ENCODE results near the gene TMCC2. TPM values are rescaled to one million over a fixed set of nuclear protein-coding genes. Genes with fewer than 3 reads are reported as not detected.
A peak's percentile ranks its signal among the peaks of the same experiment; 100 is the strongest.

Gene TMCC2
- total and polyA plus RNA-seq, 2 of the 4 experiments (the other 2 are of a cell fraction), result 2.0 to 4.2 TPM

DNA sequence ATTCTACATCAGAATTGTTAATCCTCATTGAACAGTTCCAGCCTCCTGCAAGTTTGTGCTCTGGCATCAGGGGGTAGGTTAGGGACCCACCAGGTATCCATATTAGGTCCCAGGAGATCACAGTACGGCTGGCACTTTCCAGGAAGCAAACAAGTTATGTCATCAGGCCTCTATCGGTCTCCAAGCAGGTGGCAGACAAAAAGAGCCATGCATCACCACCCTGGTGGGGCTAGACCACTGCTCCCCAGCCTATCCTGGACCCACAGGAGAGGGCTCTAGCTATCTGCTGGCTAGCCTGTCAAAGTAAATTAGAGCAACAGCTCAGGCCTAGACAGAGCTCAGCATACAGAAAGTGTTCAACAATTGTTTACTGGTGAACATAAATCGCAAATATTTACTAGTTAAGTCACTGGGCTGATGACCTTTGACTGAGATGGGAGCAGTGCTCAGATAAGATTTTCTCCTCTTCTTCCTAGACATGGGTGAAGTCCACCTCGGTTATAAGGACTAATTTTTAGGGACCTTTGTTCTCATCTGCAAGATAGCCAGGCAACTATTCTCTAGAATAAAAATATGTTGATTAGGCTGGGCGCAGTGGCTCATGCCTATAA lies 87.4 kb downstream of the TMCC2 start:
- POLR2A ChIA-PET (ENCODE audit: unreplicated experiment), result no interaction called here
- peaks cover 56% of the 10 kb centered on the region for H3K9me1 ChIP-seq (ENCODE audit: insufficient read depth, low read length)
- H4K20me1 ChIP-seq (ENCODE audit: insufficient read depth, low read length), result peaks cover 67% of the 10 kb centered on the region
- peak overlapping the region; percentile 30; the same call in 1 of the 2 replicates for H4K5ac ChIP-seq (ENCODE audit: low read depth, low read length)
- H3K79me1 ChIP-seq (ENCODE audit: low read depth in 1 of 2, low read length in 2 of 2), result peaks cover 11 to 87% of the 10 kb centered on the region in 2 experiments
- no peak overlapping the region for H3K4me3 ChIP-seq (ENCODE audit: insufficient read depth, low read depth, low read length)
- peak overlapping the region; percentile 29; the same call in 1 of the 2 replicates for H3K23ac ChIP-seq (ENCODE audit: low read depth, low read length)
- H4K8ac ChIP-seq (ENCODE audit: low read depth in 2 of 2, low read length in 2 of 2), result peak overlapping the region in 1 of 2 experiments; percentile 37; a peak in 2 of 4 replicates
- H2BK20ac ChIP-seq (ENCODE audit: low read depth, low read length), result no peak overlapping the region; the same call in 1 of the 2 replicates
- H3K4ac ChIP-seq (ENCODE audit: low read depth, low read length), result peak overlapping the region; percentile 42; the same call in 1 of the 2 replicates
- H3K27me3 ChIP-seq (ENCODE audit: control insufficient read depth, insufficient read depth, low read length), result no peaks in the 10 kb centered on the region
- no peak overlapping the region for H2AFZ ChIP-seq (replicated peaks; ENCODE audit: low read length, poor library complexity)
- DNase-seq, result no peak
- intact Hi-C loops (cut with micrococcal nuclease), result no loop called here
- CTCF ChIA-PET, result interaction anchor here (1.0 kb wide), 1 partner anchor 41 kb away, joined by 3 read pairs; no protein-coding TSS in a partner anchor
- 85% methylated on average over 2 of the region's 5 CpGs; no CpG with 5 or more reads in 1 of the 2 experiments for WGBS, 2 experiments (ENCODE audit: extremely low coverage in 2 of 2, insufficient read length in 1 of 2)
- H3K36me3 ChIP-seq (ENCODE audit: control insufficient read depth, insufficient read depth, low read length), result peaks cover 24% of the 10 kb centered on the region
- peak overlapping the region; percentile 66 for H3K14ac ChIP-seq (replicated peaks; ENCODE audit: low read depth, low read length)
- 0 out of 2 replicates have a peak overlapping the region, but pooled peaks have one; percentile 15 for H3K9ac ChIP-seq (ENCODE audit: low read depth, low read length)
- H3K18ac ChIP-seq (ENCODE audit: low read depth, low read length), result 0 out of 2 replicates have a peak overlapping the region, but pooled peaks have one; percentile 10
- H2BK120ac ChIP-seq (ENCODE audit: low read depth, low read length), result peak overlapping the region; percentile 33; the same call in 1 of the 2 replicates
- no peak overlapping the region for H2BK15ac ChIP-seq (ENCODE audit: low read depth, low read length)
- 0 out of 2 replicates have a peak overlapping the region, but pooled peaks have one; percentile 30 for H3K56ac ChIP-seq (ENCODE audit: extremely low read depth, insufficient read depth, low read length)
- H3K27ac ChIP-seq (ENCODE audit: insufficient read depth, low read length), result peak overlapping the region; percentile 45
- peak overlapping the region; percentile 1; the same call in 1 of the 2 replicates for H3K4me2 ChIP-seq (ENCODE audit: low read depth, low read length)
- peaks cover 46% of the 10 kb centered on the region for H3K4me1 ChIP-seq (ENCODE audit: control insufficient read depth, insufficient read depth, low read length)
- ATAC-seq (ENCODE audit: low read depth), result no peak
- H3K9me3 ChIP-seq (ENCODE audit: control insufficient read depth, insufficient read depth, low read length), result no peaks in the 10 kb centered on the region
- BruUV-seq (replicated peaks), result no TSS peak
- H4K91ac ChIP-seq (ENCODE audit: insufficient read depth, low read depth, low read length), result 0 out of 2 replicates have a peak overlapping the region, but pooled peaks have one; percentile 24
- peak overlapping the region; percentile 20 for H2AK9ac ChIP-seq (replicated peaks; ENCODE audit: low read depth, low read length, poor library complexity)
- H2BK5ac ChIP-seq (ENCODE audit: low read depth, low read length, poor library complexity, severe bottlenecking), result peak overlapping the region; percentile 74
- dilution Hi-C loops (cut with HindIII; ENCODE audit: low sequenced_read_pairs, unreplicated experiment), result no loop called here
- in situ Hi-C loops (cut with MboI; ENCODE audit: low sequenced_read_pairs), result no loop called here
- H2AK5ac ChIP-seq (ENCODE audit: low read depth, low read length), result peak overlapping the region; percentile 35; the same call in 1 of the 2 replicates
- TF ChIP-seq, protein P1, sequence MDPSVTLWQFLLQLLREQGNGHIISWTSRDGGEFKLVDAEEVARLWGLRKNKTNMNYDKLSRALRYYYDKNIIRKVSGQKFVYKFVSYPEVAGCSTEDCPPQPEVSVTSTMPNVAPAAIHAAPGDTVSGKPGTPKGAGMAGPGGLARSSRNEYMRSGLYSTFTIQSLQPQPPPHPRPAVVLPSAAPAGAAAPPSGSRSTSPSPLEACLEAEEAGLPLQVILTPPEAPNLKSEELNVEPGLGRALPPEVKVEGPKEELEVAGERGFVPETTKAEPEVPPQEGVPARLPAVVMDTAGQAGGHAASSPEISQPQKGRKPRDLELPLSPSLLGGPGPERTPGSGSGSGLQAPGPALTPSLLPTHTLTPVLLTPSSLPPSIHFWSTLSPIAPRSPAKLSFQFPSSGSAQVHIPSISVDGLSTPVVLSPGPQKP (IDR thresholded peaks at IDR 0.05; ENCODE audit: borderline replicate concordance, low read depth, low read length), result no peak
- TF ChIP-seq CHD1 (IDR thresholded peaks at IDR 0.05; ENCODE audit: low read depth, low read length) (no peak), RAD21 (IDR thresholded peaks at IDR 0.05; ENCODE audit: low read length) (no peak), MAZ (IDR thresholded peaks at IDR 0.05; ENCODE audit: borderline replicate concordance, low read depth, low read length) (no peak), NFE2L2 (IDR thresholded peaks at IDR 0.05; ENCODE audit: low read depth, low read length) (no peak), POLR2A (IDR thresholded peaks at IDR 0.05; ENCODE audit: low read depth, low read length) (no peak), MAFK (IDR thresholded peaks at IDR 0.05; ENCODE audit: low read depth, low read length) (no peak), FOS (IDR thresholded peaks at IDR 0.05; ENCODE audit: low read depth, low read length) (no peak), RCOR1 (IDR thresholded peaks at IDR 0.05; ENCODE audit: insufficient replicate concordance, low read length) (no peak), SMC3 (IDR thresholded peaks at IDR 0.05; ENCODE audit: low read depth, low read length) (no peak), RFX5 (IDR thresholded peaks at IDR 0.05; ENCODE audit: low read depth, low read length) (no peak), MXI1 (IDR thresholded peaks at IDR 0.05; ENCODE audit: borderline replicate concordance, low read depth, low read length) (no peak), BHLHE40 (IDR thresholded peaks at IDR 0.05; ENCODE audit: low read depth, low read length) (no peak), CEBPB (IDR thresholded peaks at IDR 0.05; ENCODE audit: low read depth, low read length) (no peak)
- TF ChIP-seq, protein P2, sequence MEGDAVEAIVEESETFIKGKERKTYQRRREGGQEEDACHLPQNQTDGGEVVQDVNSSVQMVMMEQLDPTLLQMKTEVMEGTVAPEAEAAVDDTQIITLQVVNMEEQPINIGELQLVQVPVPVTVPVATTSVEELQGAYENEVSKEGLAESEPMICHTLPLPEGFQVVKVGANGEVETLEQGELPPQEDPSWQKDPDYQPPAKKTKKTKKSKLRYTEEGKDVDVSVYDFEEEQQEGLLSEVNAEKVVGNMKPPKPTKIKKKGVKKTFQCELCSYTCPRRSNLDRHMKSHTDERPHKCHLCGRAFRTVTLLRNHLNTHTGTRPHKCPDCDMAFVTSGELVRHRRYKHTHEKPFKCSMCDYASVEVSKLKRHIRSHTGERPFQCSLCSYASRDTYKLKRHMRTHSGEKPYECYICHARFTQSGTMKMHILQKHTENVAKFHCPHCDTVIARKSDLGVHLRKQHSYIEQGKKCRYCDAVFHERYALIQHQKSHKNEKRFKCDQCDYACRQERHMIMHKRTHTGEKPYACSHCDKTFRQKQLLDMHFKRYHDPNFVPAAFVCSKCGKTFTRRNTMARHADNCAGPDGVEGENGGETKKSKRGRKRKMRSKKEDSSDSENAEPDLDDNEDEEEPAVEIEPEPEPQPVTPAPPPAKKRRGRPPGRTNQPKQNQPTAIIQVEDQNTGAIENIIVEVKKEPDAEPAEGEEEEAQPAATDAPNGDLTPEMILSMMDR (conservative IDR thresholded peaks at IDR 0.05; ENCODE audit: low read depth, low read length), result no peak
